GM10248 (cell line): ENCODE measurements around the gene CNTN4.

Experiments
- CTCF ChIA-PET: fragments of 300-600 bp; sonication (Branson Sonifier 250); formaldehyde crosslinking; extraction: SDS; loops from one replicate; lab custom pipeline; 2021; ENCODE audit warnings: antibody characterized with exemption; lab: Yijun Ruan, JAX
- POLR2A ChIA-PET: fragments of 350-650 bp; sonication (Branson Sonifier 250); formaldehyde crosslinking; extraction: SDS; loops from one replicate; lab custom pipeline; 2020; ENCODE audit warnings: antibody characterized with exemption; lab: Yijun Ruan, JAX
- DNase-seq: peaks from one replicate; pipeline ENCODE4 v3.0.0; 2012; ENCODE audit errors: extremely low spot score
- TF ChIP-seq, protein P1 (sequence below): IDR thresholded peaks from 2 replicates; pipeline ENCODE4 v1.5.1; 2012; ENCODE audit warnings: mild to moderate bottlenecking, low read depth; ENCODE audit errors: extremely low read depth, missing control alignments, control extremely low read depth

CNTN4 gene

GRCh38 chr3:2826036-2826435 is 727.4 kb downstream of the CNTN4 start:
- DNase-seq, result no peak
- TF ChIP-seq, protein P1, sequence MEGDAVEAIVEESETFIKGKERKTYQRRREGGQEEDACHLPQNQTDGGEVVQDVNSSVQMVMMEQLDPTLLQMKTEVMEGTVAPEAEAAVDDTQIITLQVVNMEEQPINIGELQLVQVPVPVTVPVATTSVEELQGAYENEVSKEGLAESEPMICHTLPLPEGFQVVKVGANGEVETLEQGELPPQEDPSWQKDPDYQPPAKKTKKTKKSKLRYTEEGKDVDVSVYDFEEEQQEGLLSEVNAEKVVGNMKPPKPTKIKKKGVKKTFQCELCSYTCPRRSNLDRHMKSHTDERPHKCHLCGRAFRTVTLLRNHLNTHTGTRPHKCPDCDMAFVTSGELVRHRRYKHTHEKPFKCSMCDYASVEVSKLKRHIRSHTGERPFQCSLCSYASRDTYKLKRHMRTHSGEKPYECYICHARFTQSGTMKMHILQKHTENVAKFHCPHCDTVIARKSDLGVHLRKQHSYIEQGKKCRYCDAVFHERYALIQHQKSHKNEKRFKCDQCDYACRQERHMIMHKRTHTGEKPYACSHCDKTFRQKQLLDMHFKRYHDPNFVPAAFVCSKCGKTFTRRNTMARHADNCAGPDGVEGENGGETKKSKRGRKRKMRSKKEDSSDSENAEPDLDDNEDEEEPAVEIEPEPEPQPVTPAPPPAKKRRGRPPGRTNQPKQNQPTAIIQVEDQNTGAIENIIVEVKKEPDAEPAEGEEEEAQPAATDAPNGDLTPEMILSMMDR, result no peak
- POLR2A ChIA-PET, result no interaction called here
- CTCF ChIA-PET, result interaction anchor here (1.8 kb wide), 1 partner anchor 9 kb away, joined by 4 read pairs; no protein-coding TSS in a partner anchor

GRCh38 chr3:2826453-2826852 is 727.8 kb downstream of the CNTN4 start:
- POLR2A ChIA-PET, result no interaction called here
- TF ChIP-seq, protein P1, result no peak
- CTCF ChIA-PET, result interaction anchor here (0.9 to 1.8 kb wide), 2 partner anchors 9 to 20 kb away, joined by 3 to 4 read pairs; no protein-coding TSS in a partner anchor
- DNase-seq, result peak; percentile 9

DNA sequence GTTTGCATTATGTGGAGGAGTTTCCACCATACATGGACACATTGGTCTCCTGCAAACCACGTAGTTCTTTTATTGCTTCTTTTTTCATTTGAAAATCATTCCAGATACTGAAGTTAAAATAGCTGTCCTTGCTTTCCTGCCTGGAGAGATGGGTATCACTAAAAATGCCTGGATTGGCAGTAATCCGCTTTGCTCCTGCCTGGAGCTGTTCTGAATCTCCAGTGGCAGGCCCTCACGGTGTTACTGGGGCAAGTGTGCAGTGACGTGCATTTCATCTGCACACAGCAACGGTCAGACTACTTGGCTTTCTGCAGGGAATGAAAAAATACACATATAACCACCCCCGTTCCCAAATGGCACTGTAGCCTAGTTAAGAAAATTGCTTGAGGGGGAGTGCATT is 738.6 kb downstream of the CNTN4 start:
- ChIA-PET POLR2A (no interaction called here), CTCF (no interaction called here)
- TF ChIP-seq, protein P1, result no peak
- DNase-seq, result no peak

DNA sequence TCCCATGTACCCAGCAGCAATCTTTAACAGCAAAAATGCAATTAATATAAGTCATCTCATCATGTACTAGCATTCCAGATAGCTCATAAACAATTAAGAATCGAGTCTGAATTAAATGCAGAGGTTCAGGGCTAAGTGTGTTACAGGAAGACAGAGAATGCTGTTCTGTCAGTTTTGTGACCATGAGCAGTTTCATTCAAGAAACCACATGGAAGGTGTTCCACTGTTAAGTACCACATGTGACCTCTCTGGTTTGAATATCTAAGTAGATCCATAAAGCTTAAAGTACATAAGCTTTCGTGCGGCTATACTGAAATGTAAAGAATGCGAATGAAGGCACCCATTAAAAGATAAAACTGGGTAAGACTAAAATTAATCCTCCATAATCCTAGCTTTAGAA is 739.2 kb downstream of the CNTN4 start:
- TF ChIP-seq, protein P1, result no peak
- CTCF ChIA-PET, result no interaction called here
- DNase-seq, result no peak
- POLR2A ChIA-PET, result no interaction called here

DNA sequence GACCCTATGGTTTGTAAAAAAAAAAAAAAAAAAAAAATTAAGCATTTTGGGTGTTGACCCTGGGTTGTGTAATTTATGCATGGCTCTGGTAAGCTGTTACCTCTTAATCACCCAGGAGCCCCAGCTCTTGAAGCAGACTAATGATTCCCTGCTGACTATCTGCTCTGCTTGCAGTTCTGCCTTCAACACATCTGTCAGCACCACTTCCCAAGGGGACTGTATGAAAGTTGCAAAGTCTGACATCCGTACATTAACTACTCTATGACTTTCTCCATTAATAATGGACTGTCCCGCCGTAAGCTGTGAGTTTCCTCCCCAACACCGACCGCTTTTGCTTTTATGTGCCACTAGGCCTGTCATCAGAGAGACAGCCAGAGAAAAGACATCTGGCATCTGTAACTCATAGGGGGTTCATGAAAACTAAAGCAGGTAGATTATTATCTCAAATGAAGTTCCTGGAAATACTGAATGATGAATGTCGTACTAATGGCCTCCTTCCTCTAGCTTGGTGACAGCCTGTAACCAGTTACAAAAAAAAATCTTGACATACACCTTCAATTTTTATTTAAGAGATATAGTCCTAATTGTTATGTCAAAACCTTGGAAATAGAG is 740.0 kb downstream of the CNTN4 start:
- DNase-seq, result no peak
- ChIA-PET CTCF (interaction anchor here (0.7 to 1.1 kb wide), 2 partner anchors 8 to 10 kb away, joined by 3 read pairs; no protein-coding TSS in a partner anchor), POLR2A (no interaction called here)
- TF ChIP-seq, protein P1, result no peak

GRCh38 chr3:2839876-2840275 is 741.2 kb downstream of the CNTN4 start:
- ChIA-PET CTCF (interaction anchor here (1.1 to 4.1 kb wide), 3 partner anchors 8 to 39 kb away, joined by 3 to 15 read pairs (median 3); no protein-coding TSS in a partner anchor), POLR2A (no interaction called here)
- TF ChIP-seq, protein P1, result no peak
- DNase-seq, result no peak
